ENCODE data around the gene CD8B2.

DNA sequence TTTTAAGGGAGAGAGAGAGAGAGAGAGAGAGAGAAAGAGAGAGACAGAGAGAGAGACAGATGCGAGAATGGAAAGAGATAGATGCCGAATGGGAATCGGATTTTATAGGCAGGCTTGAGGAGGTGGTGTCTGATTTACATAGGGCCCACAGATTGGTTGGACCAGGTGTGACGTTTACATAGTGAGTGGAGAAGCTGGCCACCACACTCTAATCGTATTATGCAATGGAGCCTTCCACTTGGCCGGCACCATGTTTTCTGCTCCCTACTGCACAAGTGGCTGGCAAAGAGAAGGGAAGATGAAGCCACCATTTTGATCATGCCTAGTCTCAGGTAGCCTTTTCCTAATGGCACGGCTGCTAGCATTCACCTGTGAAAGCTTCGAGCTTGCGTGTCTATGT, 33.9 kb downstream of the CD8B2 start:
- TF ChIP-seq POLR2AphosphoS5 (IDR thresholded peaks at IDR 0.05; ENCODE audit: borderline replicate concordance, low read depth, low read length) = no peak
- no peak for TF ChIP-seq EZH2 (IDR thresholded peaks at IDR 0.05)

Data from SK-N-MC (cell line).